Breast epithelium (tissue), 3 donors: Measurements from ENCODE around the gene MYO5A.

Experiments used
- POLR2A ChIP-seq: fragments of 450-650 bp; IDR thresholded peaks from one replicate; pipeline ENCODE4 v1.6.1; 2016; ENCODE audit warnings: antibody characterized with exemption, mild to moderate bottlenecking, moderate library complexity
- TF ChIP-seq, protein P1 (sequence below), 3 donors: fragments of 450-650 bp; IDR thresholded peaks; one replicate each; pipeline ENCODE4 v1.5.1; 2016 to 2017; ENCODE audit warnings: antibody characterized with exemption in 3 of 3, mild to moderate bottlenecking in 3 of 3, moderate library complexity in 3 of 3

DNA sequence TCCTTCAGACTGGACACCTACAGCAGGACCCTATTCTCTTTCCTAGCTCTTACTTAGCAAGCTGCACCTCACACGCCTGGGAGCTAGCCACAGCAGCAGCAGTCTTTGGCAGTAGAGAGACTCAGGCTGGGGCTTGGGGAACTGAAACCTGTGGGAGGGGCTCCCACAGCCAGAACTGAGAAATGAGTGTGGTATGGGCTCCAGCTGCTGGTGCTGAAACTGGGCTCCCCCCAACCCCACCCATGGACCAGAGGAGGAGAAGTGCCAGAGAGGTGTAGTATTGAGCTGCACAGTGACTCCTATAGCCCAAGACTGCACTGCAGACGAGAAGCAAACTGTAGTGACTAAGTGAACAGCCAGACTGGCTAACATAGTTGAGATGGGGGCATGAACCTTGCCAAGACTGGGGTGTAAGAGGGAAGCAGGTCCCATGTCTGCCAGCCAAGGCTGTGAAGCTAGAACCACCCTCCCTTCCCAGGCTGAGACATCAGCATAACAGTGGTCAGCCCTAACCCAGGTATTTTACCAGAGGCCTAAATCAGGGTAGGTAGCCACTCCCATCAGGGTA is 62.5 kb downstream of the MYO5A start:
- TF ChIP-seq, protein P1, sequence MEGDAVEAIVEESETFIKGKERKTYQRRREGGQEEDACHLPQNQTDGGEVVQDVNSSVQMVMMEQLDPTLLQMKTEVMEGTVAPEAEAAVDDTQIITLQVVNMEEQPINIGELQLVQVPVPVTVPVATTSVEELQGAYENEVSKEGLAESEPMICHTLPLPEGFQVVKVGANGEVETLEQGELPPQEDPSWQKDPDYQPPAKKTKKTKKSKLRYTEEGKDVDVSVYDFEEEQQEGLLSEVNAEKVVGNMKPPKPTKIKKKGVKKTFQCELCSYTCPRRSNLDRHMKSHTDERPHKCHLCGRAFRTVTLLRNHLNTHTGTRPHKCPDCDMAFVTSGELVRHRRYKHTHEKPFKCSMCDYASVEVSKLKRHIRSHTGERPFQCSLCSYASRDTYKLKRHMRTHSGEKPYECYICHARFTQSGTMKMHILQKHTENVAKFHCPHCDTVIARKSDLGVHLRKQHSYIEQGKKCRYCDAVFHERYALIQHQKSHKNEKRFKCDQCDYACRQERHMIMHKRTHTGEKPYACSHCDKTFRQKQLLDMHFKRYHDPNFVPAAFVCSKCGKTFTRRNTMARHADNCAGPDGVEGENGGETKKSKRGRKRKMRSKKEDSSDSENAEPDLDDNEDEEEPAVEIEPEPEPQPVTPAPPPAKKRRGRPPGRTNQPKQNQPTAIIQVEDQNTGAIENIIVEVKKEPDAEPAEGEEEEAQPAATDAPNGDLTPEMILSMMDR (IDR thresholded peaks at IDR 0.05): no peak
- no peak for TF ChIP-seq POLR2A
